Measurements from ENCODE around the gene CFAP45. TPM values are rescaled to one million over a fixed set of nuclear protein-coding genes. Genes with fewer than 3 reads are reported as not detected.

Gene CFAP45
- total RNA-seq, 3 donors from 2014 or later (not counting 1 experiment from before 2014, with no cell fraction given): 1.3 to 5.0 (median 1.6) TPM

- Mint-ChIP-seq H3K27ac (peak overlapping the region; percentile 68 to 70), H3K27me3 (ENCODE audit: low read depth in 2 of 2) (no peaks in the 10 kb centered on the region), H3K4me3 (no peak overlapping the region), H3K4me1 (peaks cover 63 to 78% of the 10 kb centered on the region in 2 donors), H3K9me3 (no peaks in the 10 kb centered on the region), H3K36me3 (peaks cover 9% of the 10 kb centered on the region)
- Histone ChIP-seq H3K27ac (ENCODE audit: low read length) (no peak overlapping the region), H3K9me3 (ENCODE audit: control insufficient read depth, insufficient read depth, low read length) (no peaks in the 10 kb centered on the region), H3K27me3 (ENCODE audit: control insufficient read depth, insufficient read depth, low read length) (no peaks in the 10 kb centered on the region), H3K36me3 (ENCODE audit: control insufficient read depth, insufficient read depth, low read length) (peaks cover 45% of the 10 kb centered on the region), H3K4me1 (ENCODE audit: control insufficient read depth, insufficient read depth, low read length) (peaks cover 43% of the 10 kb centered on the region), H3K4me3 (ENCODE audit: low read length) (no peak overlapping the region)
- no peak for TF ChIP-seq CTCF (IDR thresholded peaks at IDR 0.05)
- DNase-seq (no peak), ATAC-seq (no peak)
- WGBS (ENCODE audit: insufficient coverage): 91% methylated on average over 9 of the region's 9 CpGs
- intact Hi-C loops (cut with micrococcal nuclease): no loop called here
Observed at GRCh38 chr1:159916242-159917051, 16.5 kb upstream of the CFAP45 start.

- ATAC-seq (no peak), DNase-seq (no peak)
- Histone ChIP-seq H3K4me1 (ENCODE audit: control insufficient read depth, insufficient read depth, low read length) (peaks cover 44% of the 10 kb centered on the region), H3K27ac (ENCODE audit: low read length) (no peak overlapping the region), H3K27me3 (ENCODE audit: control insufficient read depth, insufficient read depth, low read length) (no peaks in the 10 kb centered on the region), H3K36me3 (ENCODE audit: control insufficient read depth, insufficient read depth, low read length) (peaks cover 42% of the 10 kb centered on the region), H3K4me3 (ENCODE audit: low read length) (no peak overlapping the region), H3K9me3 (ENCODE audit: control insufficient read depth, insufficient read depth, low read length) (no peaks in the 10 kb centered on the region)
- TF ChIP-seq CTCF (IDR thresholded peaks at IDR 0.05): no peak
- 91% methylated on average over 5 of the region's 5 CpGs for WGBS (ENCODE audit: insufficient coverage)
- Mint-ChIP-seq H3K27ac (peak overlapping the region; percentile 68 to 97), H3K9me3 (no peaks in the 10 kb centered on the region), H3K4me3 (no peak overlapping the region), H3K36me3 (peaks cover 3% of the 10 kb centered on the region), H3K4me1 (peaks cover 63 to 78% of the 10 kb centered on the region in 2 donors), H3K27me3 (ENCODE audit: low read depth in 2 of 2) (no peaks in the 10 kb centered on the region)
- intact Hi-C loops (cut with micrococcal nuclease): no loop called here
Observed at GRCh38 chr1:159915571-159916241, 15.7 kb upstream of the CFAP45 start.

- DNase-seq: no peak
- no peaks in the 10 kb centered on the region for H3K27me3 Mint-ChIP-seq (ENCODE audit: low read depth in 2 of 2)
- Histone ChIP-seq H3K4me1 (ENCODE audit: control insufficient read depth, insufficient read depth, low read length) (peaks cover 48% of the 10 kb centered on the region), H3K9me3 (ENCODE audit: control insufficient read depth, insufficient read depth, low read length) (no peaks in the 10 kb centered on the region), H3K27ac (ENCODE audit: low read length) (no peak overlapping the region), H3K4me3 (ENCODE audit: low read length) (no peak overlapping the region), H3K27me3 (ENCODE audit: control insufficient read depth, insufficient read depth, low read length) (no peaks in the 10 kb centered on the region), H3K36me3 (ENCODE audit: control insufficient read depth, insufficient read depth, low read length) (peaks cover 29% of the 10 kb centered on the region)
- H3K36me3 Mint-ChIP-seq: no peaks in the 10 kb centered on the region
- H3K27ac Mint-ChIP-seq: peak overlapping the region; percentile 97
- intact Hi-C loops (cut with micrococcal nuclease): no loop called here
- no peak for TF ChIP-seq CTCF (IDR thresholded peaks at IDR 0.05)
- H3K4me3 Mint-ChIP-seq: no peak overlapping the region
- no peaks in the 10 kb centered on the region for H3K9me3 Mint-ChIP-seq
- ATAC-seq: no peak
- H3K4me1 Mint-ChIP-seq: peaks cover 63 to 76% of the 10 kb centered on the region in 2 donors
- 81% methylated on average over 9 of the region's 10 CpGs for WGBS (ENCODE audit: insufficient coverage)
Observed at GRCh38 chr1:159914252-159915018, 14.5 kb upstream of the CFAP45 start.
